ENCODE data around the gene KTI12.
"Not testable (repeated sequence)": the region's sequence is repeated elsewhere in the genome, so short reads cannot be mapped to it uniquely, and the experiment has no call there.

KTI12 gene

GRCh38 chr1:52007215-52008002 lies 26.2 kb downstream of the KTI12 start:
- DNase-seq (ENCODE audit: low spot score), result no peak
- H3K27ac ChIP-seq, result no peak overlapping the region
- POLR2A ChIA-PET (ENCODE audit: low non-redundant PET), result no interaction called here
- no peak for TF ChIP-seq CTCF (conservative IDR thresholded peaks at IDR 0.05; ENCODE audit: low read depth)
- CTCF ChIA-PET, result no interaction called here

GRCh38 chr1:52006081-52006553 lies 27.5 kb downstream of the KTI12 start:
- DNase-seq (ENCODE audit: low spot score); POLR2A ChIA-PET (ENCODE audit: low non-redundant PET); H3K27ac ChIP-seq: not testable (repeated sequence)
- CTCF ChIA-PET, result interaction anchor here (0.7 kb wide), 1 partner anchor 15 kb away, joined by 4 read pairs; no protein-coding TSS in a partner anchor

GRCh38 chr1:52005548-52005947 lies 28.1 kb downstream of the KTI12 start:
- POLR2A ChIA-PET (ENCODE audit: low non-redundant PET); H3K27ac ChIP-seq; DNase-seq (ENCODE audit: low spot score): not testable (repeated sequence)
- CTCF ChIA-PET, result interaction anchor here (0.6 kb wide), 2 partner anchors 42 to 64 kb away, joined by 3 read pairs; no protein-coding TSS in a partner anchor

GRCh38 chr1:52003877-52004276 lies 29.7 kb downstream of the KTI12 start:
- TF ChIP-seq CTCF (conservative IDR thresholded peaks at IDR 0.05; ENCODE audit: low read depth), result no peak
- H3K27ac ChIP-seq, result no peak overlapping the region
- DNase-seq (ENCODE audit: low spot score), result no peak
- POLR2A ChIA-PET (ENCODE audit: low non-redundant PET), result no interaction called here
- CTCF ChIA-PET, result interaction anchor here (0.6 to 1.5 kb wide), 2 partner anchors 19 to 107 kb away, joined by 4 read pairs; no protein-coding TSS in a partner anchor

- peak; percentile 86 for TF ChIP-seq CTCF (conservative IDR thresholded peaks at IDR 0.05; ENCODE audit: low read depth)
- DNase-seq (ENCODE audit: low spot score), result peak; percentile 90
- H3K27ac ChIP-seq, result no peak overlapping the region
- POLR2A ChIA-PET (ENCODE audit: low non-redundant PET), result no interaction called here
- CTCF ChIA-PET, result interaction anchor here (0.6 to 1.8 kb wide), 5 partner anchors 34 to 575 kb away, joined by 3 to 18 read pairs (median 4); no protein-coding TSS in a partner anchor
Measured at GRCh38 chr1:52002038-52002917, 31.3 kb downstream of the KTI12 start.

- ChIA-PET CTCF (interaction anchor here (2.2 kb wide), 1 partner anchor 102 kb away, joined by 14 read pairs; no protein-coding TSS in a partner anchor), POLR2A (ENCODE audit: low non-redundant PET) (no interaction called here)
- no peak for DNase-seq (ENCODE audit: low spot score)
- H3K27ac ChIP-seq, result no peak overlapping the region
- no peak for TF ChIP-seq CTCF (conservative IDR thresholded peaks at IDR 0.05; ENCODE audit: low read depth)
Measured at GRCh38 chr1:51998701-51999100, 34.9 kb downstream of the KTI12 start.

- H3K27ac ChIP-seq, result no peak overlapping the region
- no peak for DNase-seq (ENCODE audit: low spot score)
- POLR2A ChIA-PET (ENCODE audit: low non-redundant PET), result no interaction called here
- no peak for TF ChIP-seq CTCF (conservative IDR thresholded peaks at IDR 0.05; ENCODE audit: low read depth)
- CTCF ChIA-PET, result no interaction called here
Measured at GRCh38 chr1:51997974-51998382, 35.6 kb downstream of the KTI12 start.

Measured in RWPE1 (cell line).